ENCODE results near the gene ZNF333.

DNA sequence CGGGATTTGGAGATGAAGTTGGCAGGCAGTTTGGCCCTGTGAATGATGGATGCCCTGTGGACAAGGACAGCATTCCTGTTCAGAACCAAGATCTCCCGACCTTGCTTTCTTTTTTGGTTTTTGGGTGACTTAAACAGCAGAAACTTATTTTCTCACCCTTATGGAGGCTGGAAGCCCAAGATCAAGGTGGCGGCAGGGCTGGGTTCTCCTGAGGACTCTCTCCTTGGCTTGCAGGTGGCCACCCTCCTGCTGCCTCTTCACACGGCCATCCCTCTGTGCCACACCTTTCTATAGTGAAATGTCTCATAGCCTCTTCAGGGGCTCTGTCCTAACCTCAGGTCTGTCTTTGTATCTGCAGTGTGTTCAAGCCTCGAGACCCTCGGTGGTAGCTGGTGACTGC lies 14.0 kb downstream of the ZNF333 start:
- TF ChIP-seq ZNF704 (tag by site-specific recombination; IDR thresholded peaks at IDR 0.05) (no peak), ZSCAN16 (tag by site-specific recombination; IDR thresholded peaks at IDR 0.05) (no peak), ZNF629 (tag by site-specific recombination; IDR thresholded peaks at IDR 0.05) (no peak), ZNF10 (tag by site-specific recombination; IDR thresholded peaks at IDR 0.05) (no peak)
- TF ChIP-seq, protein P1, sequence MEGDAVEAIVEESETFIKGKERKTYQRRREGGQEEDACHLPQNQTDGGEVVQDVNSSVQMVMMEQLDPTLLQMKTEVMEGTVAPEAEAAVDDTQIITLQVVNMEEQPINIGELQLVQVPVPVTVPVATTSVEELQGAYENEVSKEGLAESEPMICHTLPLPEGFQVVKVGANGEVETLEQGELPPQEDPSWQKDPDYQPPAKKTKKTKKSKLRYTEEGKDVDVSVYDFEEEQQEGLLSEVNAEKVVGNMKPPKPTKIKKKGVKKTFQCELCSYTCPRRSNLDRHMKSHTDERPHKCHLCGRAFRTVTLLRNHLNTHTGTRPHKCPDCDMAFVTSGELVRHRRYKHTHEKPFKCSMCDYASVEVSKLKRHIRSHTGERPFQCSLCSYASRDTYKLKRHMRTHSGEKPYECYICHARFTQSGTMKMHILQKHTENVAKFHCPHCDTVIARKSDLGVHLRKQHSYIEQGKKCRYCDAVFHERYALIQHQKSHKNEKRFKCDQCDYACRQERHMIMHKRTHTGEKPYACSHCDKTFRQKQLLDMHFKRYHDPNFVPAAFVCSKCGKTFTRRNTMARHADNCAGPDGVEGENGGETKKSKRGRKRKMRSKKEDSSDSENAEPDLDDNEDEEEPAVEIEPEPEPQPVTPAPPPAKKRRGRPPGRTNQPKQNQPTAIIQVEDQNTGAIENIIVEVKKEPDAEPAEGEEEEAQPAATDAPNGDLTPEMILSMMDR (tag by site-specific recombination; IDR thresholded peaks at IDR 0.05) = no peak
- TF ChIP-seq, protein P2, sequence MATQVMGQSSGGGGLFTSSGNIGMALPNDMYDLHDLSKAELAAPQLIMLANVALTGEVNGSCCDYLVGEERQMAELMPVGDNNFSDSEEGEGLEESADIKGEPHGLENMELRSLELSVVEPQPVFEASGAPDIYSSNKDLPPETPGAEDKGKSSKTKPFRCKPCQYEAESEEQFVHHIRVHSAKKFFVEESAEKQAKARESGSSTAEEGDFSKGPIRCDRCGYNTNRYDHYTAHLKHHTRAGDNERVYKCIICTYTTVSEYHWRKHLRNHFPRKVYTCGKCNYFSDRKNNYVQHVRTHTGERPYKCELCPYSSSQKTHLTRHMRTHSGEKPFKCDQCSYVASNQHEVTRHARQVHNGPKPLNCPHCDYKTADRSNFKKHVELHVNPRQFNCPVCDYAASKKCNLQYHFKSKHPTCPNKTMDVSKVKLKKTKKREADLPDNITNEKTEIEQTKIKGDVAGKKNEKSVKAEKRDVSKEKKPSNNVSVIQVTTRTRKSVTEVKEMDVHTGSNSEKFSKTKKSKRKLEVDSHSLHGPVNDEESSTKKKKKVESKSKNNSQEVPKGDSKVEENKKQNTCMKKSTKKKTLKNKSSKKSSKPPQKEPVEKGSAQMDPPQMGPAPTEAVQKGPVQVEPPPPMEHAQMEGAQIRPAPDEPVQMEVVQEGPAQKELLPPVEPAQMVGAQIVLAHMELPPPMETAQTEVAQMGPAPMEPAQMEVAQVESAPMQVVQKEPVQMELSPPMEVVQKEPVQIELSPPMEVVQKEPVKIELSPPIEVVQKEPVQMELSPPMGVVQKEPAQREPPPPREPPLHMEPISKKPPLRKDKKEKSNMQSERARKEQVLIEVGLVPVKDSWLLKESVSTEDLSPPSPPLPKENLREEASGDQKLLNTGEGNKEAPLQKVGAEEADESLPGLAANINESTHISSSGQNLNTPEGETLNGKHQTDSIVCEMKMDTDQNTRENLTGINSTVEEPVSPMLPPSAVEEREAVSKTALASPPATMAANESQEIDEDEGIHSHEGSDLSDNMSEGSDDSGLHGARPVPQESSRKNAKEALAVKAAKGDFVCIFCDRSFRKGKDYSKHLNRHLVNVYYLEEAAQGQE (tag by site-specific recombination; IDR thresholded peaks at IDR 0.05) = no peak

All from HEK293 (cell line).